Measurements from ENCODE around the gene C10orf90. TPM values are rescaled to one million over a fixed set of nuclear protein-coding genes. Genes with fewer than 3 reads are reported as not detected.

Gene C10orf90
- total RNA-seq, 1 donor: not detected

DNA sequence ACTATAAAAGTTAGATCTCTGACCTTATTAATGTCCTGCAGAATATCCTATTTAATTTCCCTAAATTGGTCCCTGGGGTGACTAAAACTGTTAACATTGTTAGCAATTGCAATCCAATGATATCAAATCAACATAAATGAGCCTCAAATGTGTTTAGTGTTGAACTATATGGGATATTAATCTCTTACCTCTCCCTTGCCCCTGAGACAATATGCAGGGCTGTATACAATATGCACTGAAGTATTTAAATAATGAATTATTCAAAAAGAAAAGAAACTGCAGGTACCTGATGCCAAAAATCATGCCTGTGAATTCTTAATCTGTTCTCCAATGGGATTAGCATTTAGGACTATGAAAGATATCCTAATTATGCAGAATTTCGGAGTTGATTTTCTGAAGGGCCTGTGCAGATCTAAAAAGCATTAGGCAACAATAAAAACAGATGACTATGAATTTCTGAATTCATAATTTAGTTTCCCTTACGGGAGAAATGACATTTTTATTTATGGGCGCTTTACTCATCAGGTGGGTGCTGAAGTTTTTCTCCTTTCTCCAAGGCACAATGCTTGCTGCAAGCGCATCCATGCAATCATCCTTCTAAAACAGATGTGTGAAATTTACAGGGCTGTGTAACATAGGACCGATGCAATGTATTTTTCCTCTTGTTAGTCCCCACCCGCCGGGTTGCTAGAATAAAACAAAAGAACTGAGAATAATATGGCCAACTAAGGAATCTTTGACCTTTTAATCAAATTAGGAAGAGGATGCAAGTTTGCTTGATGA is 5.4 kb upstream of the C10orf90 start:
- DNase-seq (ENCODE audit: low read depth): no peak
- no peak overlapping the region for H3K4me3 ChIP-seq (ENCODE audit: low read depth, low read length)
- TF ChIP-seq, protein P1, sequence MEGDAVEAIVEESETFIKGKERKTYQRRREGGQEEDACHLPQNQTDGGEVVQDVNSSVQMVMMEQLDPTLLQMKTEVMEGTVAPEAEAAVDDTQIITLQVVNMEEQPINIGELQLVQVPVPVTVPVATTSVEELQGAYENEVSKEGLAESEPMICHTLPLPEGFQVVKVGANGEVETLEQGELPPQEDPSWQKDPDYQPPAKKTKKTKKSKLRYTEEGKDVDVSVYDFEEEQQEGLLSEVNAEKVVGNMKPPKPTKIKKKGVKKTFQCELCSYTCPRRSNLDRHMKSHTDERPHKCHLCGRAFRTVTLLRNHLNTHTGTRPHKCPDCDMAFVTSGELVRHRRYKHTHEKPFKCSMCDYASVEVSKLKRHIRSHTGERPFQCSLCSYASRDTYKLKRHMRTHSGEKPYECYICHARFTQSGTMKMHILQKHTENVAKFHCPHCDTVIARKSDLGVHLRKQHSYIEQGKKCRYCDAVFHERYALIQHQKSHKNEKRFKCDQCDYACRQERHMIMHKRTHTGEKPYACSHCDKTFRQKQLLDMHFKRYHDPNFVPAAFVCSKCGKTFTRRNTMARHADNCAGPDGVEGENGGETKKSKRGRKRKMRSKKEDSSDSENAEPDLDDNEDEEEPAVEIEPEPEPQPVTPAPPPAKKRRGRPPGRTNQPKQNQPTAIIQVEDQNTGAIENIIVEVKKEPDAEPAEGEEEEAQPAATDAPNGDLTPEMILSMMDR (IDR thresholded peaks at IDR 0.05; ENCODE audit: insufficient read depth, low read depth, low read length): no peak

DNA sequence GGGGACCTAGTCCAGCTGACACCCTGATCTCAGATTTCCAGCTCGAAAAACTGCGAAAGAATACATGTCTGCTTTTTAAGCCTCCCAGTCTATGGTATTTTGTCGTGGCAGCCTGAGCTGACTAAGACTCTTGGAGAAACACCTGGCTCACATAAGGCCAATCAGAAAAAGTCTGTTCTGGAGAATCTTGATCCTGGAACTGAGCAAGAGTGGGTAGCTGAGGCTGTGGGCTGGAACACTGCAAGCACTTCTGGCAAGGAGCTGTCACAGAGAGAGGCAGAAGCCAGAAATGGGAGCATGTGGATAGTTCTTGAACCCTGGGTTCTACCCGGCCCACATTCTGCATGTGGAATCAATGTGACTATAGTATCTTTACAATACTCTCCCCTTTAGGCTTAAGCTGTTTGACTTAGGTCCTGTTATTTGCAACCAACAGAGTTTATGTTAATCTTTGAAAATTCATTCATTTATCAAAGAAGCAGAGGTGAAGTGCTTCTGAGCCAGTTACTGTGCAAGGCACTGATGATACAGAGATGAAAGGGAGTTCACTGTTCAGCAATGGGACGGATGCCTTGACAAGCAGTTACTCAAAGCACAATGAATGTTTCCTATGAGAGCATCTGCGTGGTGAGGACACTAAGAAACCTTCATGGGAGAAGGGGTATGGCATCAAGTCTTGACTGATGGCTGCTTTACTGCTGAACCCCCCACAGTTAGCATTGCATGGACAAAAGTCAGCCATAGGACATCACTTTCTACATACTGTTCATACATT is 4.4 kb upstream of the C10orf90 start:
- TF ChIP-seq, protein P1 (IDR thresholded peaks at IDR 0.05; ENCODE audit: insufficient read depth, low read depth, low read length): no peak
- no peak for DNase-seq (ENCODE audit: low read depth)
- no peak overlapping the region for H3K4me3 ChIP-seq (ENCODE audit: low read depth, low read length)

DNA sequence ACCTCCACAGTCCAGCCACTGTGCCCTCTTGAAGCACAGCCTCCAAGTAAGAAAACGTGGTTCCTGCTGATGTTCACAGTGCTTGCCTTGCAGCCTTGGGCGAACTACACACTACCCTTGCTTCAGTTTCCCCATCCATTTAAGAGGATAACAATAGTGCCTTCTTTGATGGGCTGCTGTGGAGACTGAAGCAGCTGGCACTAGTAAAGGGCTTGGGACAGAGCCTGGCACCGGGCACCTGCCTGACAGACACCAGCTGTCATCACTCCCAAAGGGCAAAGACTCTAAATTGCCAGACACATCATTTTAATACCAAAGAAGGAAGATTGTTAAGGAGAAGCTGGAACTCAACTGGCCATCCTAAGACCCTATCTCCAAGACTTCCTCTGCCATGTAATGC is 3.1 kb upstream of the C10orf90 start:
- no peak for DNase-seq (ENCODE audit: low read depth)
- H3K4me3 ChIP-seq (ENCODE audit: low read depth, low read length): no peak overlapping the region
- TF ChIP-seq, protein P1 (IDR thresholded peaks at IDR 0.05; ENCODE audit: insufficient read depth, low read depth, low read length): no peak

DNA sequence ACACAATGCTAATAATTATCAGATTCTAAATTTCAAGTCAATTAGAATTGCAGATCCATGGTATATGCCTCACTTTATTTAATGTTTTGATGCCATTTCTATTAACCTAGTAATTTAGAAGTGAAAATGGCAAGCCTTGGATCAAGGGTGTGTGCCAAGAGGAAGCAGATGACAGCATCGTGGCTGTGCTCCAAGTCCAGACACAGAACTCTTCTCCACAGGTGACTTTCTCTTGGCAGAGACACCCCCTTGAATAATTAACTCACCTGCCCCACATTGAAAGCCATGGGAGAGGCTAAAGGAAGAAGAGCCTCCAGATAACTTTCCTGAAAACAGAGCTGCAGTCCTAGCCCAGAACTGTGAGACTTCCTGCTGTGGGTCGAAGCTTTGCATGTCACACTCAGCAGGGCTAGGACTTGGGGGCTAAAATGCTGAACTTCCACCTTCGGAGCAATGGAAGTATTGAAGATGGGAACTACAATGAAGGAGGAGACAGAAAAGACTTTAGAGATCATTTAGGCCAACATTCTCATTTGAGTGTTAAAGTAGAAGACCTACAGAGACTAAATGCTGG is 996 bp upstream of the C10orf90 start:
- no peak for DNase-seq (ENCODE audit: low read depth)
- TF ChIP-seq, protein P1 (IDR thresholded peaks at IDR 0.05; ENCODE audit: insufficient read depth, low read depth, low read length): no peak
- H3K4me3 ChIP-seq (ENCODE audit: low read depth, low read length): no peak overlapping the region

- no peak overlapping the region for H3K4me3 ChIP-seq (ENCODE audit: low read depth, low read length)
- TF ChIP-seq, protein P1 (IDR thresholded peaks at IDR 0.05; ENCODE audit: insufficient read depth, low read depth, low read length): no peak
- DNase-seq (ENCODE audit: low read depth): no peak
Measured at GRCh38 chr10:126670895-126671261, 385 bp upstream of the C10orf90 start.

DNA sequence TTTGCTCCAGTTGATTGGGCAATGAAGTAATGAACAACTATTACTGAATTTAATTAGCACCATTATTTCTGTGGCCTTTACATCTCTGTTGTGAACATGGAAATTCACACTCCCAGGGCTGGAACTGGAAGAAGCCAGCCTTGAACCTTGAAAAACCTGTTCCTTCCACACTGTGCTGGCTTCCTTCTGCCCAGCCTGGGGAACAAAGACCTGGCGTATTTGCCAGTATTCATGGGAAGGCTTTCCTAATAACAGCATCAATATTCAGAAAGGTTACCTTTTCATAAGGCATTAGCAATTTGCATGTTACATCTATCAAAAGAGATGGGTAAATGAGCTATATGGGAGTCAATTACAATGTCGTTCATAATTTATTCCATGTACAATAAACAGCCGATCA is 1.3 kb downstream of the C10orf90 start:
- TF ChIP-seq, protein P1 (IDR thresholded peaks at IDR 0.05; ENCODE audit: insufficient read depth, low read depth, low read length): no peak
- no peak for DNase-seq (ENCODE audit: low read depth)
- no peak overlapping the region for H3K4me3 ChIP-seq (ENCODE audit: low read depth, low read length)

Measured in fibroblast of villous mesenchyme (primary cell).